Measurements from ENCODE around the gene LAMTOR5. TPM values are rescaled to one million over a fixed set of nuclear protein-coding genes. Genes with fewer than 3 reads are reported as not detected.
"Not testable (repeated sequence)": the region's sequence is repeated elsewhere in the genome, so short reads cannot be mapped to it uniquely, and the experiment has no call there.

The LAMTOR5 gene
- total and polyA plus RNA-seq, 7 donors, result 61.2 to 543 (median 117) TPM

GRCh38 chr1:110420023-110420662 is 12.6 kb upstream of the LAMTOR5 start:
- Histone ChIP-seq H3K36me3 (no peaks in the 10 kb centered on the region), H3K4me1 (no peaks in the 10 kb centered on the region), H3K4me3 (no peak overlapping the region), H3K27me3 (no peaks in the 10 kb centered on the region), H3K27ac (no peak overlapping the region), H3K9me3 (no peaks in the 10 kb centered on the region)
- TF ChIP-seq CTCF (IDR thresholded peaks at IDR 0.05), result no peak
- TF ChIP-seq EP300 (IDR thresholded peaks at IDR 0.05), result no peak
- TF ChIP-seq POLR2A (IDR thresholded peaks at IDR 0.05), result no peak
- TF ChIP-seq POLR2AphosphoS5 (IDR thresholded peaks at IDR 0.05), result no peak
- DNase-seq, result no peak
- 90% methylated on average over 10 of the region's 10 CpGs for WGBS, 2 donors
- intact Hi-C loops (cut with DNase I), result no loop called here

GRCh38 chr1:110418729-110419128 is 11.2 kb upstream of the LAMTOR5 start:
- WGBS, 2 donors, result 93 to 100% methylated on average over 1 of the region's 1 CpG
- Histone ChIP-seq H3K9me3 (no peaks in the 10 kb centered on the region), H3K27me3 (no peaks in the 10 kb centered on the region), H3K4me3 (no peak overlapping the region), H3K4me1 (no peaks in the 10 kb centered on the region), H3K27ac (no peak overlapping the region), H3K36me3 (no peaks in the 10 kb centered on the region)
- no peak for DNase-seq
- TF ChIP-seq POLR2A (IDR thresholded peaks at IDR 0.05), result no peak
- no peak for TF ChIP-seq POLR2AphosphoS5 (IDR thresholded peaks at IDR 0.05)
- no peak for TF ChIP-seq CTCF (IDR thresholded peaks at IDR 0.05)
- no peak for TF ChIP-seq EP300 (IDR thresholded peaks at IDR 0.05)
- intact Hi-C loops (cut with DNase I), result no loop called here

DNA sequence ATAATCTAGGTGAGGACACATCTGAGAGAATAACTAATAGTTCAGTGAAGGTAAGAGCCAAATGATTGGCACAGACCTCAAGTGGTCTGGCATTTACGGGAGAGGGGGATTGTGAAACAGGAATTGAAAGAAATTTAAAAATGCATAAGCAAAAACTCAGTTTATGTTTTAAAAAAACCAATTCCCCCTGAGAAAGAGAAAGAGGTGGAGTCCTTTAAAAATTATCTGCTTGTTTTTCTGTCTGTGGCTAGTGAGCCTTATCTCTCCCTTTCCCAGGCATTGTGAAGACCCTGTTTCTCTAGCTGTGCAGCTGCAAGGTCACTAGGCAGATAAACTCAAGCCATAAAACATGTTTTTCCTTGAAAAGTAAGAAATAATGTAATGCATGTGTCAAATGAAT is 5.6 kb upstream of the LAMTOR5 start:
- 75 to 87% methylated on average over 1 of the region's 1 CpG for WGBS, 2 donors
- not testable (repeated sequence) for H3K27me3 ChIP-seq, H3K36me3 ChIP-seq, H3K4me1 ChIP-seq, H3K9me3 ChIP-seq, H3K27ac ChIP-seq, H3K4me3 ChIP-seq, DNase-seq
- intact Hi-C loops (cut with DNase I), result loop anchor here (1.0 kb wide), 1 partner anchor 47 kb away; no protein-coding TSS in a partner anchor

DNA sequence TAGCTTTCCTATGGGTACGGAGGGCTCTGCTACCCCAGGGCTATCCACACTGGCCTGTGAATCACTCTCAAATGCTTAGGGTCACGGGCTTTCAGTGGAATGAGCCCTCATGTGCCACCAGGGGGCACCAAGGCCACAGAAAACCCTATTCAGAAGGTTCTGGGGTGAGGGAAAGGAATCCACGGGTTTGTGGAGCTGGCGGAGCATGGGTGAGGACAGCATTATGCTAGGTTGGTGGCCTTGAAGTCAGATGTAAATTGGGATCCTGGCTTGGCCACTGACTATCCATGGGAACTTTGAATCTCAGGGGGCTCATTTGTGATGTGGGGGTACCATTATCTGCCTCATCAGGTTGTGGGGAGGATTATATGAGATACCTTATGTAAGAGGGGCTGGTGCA is 5.1 kb upstream of the LAMTOR5 start:
- DNase-seq, result peak; percentile 69
- Histone ChIP-seq H3K9me3 (no peaks in the 10 kb centered on the region), H3K4me3 (no peak overlapping the region), H3K36me3 (no peaks in the 10 kb centered on the region), H3K4me1 (peaks cover 0 to 11% (median 7%) of the 10 kb centered on the region in 4 donors), H3K27me3 (no peaks in the 10 kb centered on the region), H3K27ac (no peak overlapping the region)
- 23 to 35% methylated on average over 4 of the region's 4 CpGs for WGBS, 2 donors
- intact Hi-C loops (cut with DNase I), result no loop called here
- TF ChIP-seq EP300 (IDR thresholded peaks at IDR 0.05) (no peak), CTCF (IDR thresholded peaks at IDR 0.05) (peak; percentile 23 to 66 (median 48))

DNA sequence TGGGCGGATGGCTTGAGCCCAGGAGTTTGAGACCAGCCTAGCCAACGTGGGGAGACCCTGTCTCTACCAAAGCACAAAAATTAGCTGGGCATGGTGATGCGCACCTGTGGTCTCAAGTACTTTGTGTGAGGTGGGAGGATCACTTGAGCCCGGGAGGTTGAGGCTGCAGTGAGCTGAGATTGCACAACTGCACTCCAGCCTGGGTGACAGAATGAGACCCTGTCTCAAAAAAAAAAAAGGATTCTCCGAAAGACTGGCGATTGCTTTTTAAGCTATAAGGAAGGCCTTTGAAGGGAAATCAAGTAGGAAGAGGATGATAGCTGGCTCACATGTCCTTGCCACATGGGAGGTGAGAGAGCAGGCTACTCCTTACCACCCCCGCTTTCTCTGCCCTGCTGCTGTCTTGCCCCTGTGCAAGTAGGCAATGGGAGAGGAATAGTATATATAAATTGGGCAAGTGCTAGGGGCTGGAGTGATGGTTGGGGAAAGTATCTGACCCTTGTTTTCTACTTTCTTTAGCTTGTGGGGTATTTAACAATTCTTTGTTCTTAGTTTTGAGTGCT is 3.8 kb upstream of the LAMTOR5 start:
- WGBS, 2 donors, result 84 to 86% methylated on average over 7 of the region's 7 CpGs
- intact Hi-C loops (cut with DNase I), result no loop called here

More for the DNA sequence above, 3.8 kb upstream of the LAMTOR5 start:
- no peak overlapping the region for H3K27ac ChIP-seq
- no peaks in the 10 kb centered on the region for H3K9me3 ChIP-seq
- H3K27me3 ChIP-seq, result no peaks in the 10 kb centered on the region
- peaks cover 0 to 18% (median 12%) of the 10 kb centered on the region in 4 donors for H3K4me1 ChIP-seq
- no peak overlapping the region for H3K4me3 ChIP-seq
- H3K36me3 ChIP-seq, result no peaks in the 10 kb centered on the region
- TF ChIP-seq POLR2A (IDR thresholded peaks at IDR 0.05), result no peak
- TF ChIP-seq EP300 (IDR thresholded peaks at IDR 0.05), result no peak
- TF ChIP-seq CTCF (IDR thresholded peaks at IDR 0.05), result no peak
- no peak for TF ChIP-seq POLR2AphosphoS5 (IDR thresholded peaks at IDR 0.05)
- no peak for DNase-seq

All from sigmoid colon (tissue), 7 donors.